SK-N-SH (cell line): Measurements from ENCODE around the gene ATIC. TPM values are rescaled to one million over a fixed set of nuclear protein-coding genes. Genes with fewer than 3 reads are reported as not detected.

Source experiments
- CTCF ChIA-PET: fragments of 300-600, 350-600 bp; formaldehyde crosslinking; extraction: SDS; loops from one replicate; lab custom pipeline; 2021; lab: Yijun Ruan, JAX
- POLR2A ChIA-PET: fragments of 350-600 bp; sonication (Branson Sonifier 250); formaldehyde crosslinking; extraction: SDS; loops from one replicate; lab custom pipeline; 2020; ENCODE audit warnings: antibody characterized with exemption, inconsistent platforms; lab: Yijun Ruan, JAX
- DNase-seq: peaks from one replicate; pipeline ENCODE4 v3.0.0; 2012
- H2AFZ ChIP-seq: fragments of 200-600 bp; sonication (generic); 2 replicates; pipeline ENCODE4 v1.8.1; 2016; ENCODE audit warnings: antibody characterized with exemption, mild to moderate bottlenecking, low read depth
- H3F3A ChIP-seq: fragments of 200-600 bp; sonication (generic); replicated peaks from 2 replicates; pipeline ENCODE3; 2016; ENCODE audit warnings: antibody characterized with exemption, mild to moderate bottlenecking; ENCODE audit not compliant: insufficient read depth
- H3K27ac ChIP-seq, 2 experiments: fragments of 200-500 bp in 1 of 2; fragments of 200-600 bp in 1 of 2; sonication (Bioruptor generic) in 1 of 2; sonication (generic), shearing (Covaris generic) in 1 of 2; 2 replicates each; pipeline versions ENCODE4 v1.5.1 to v1.6.1; 2014 to 2016; ENCODE audit warnings: low read depth in 2 of 2, inconsistent platforms in 1 of 2, low read length in 1 of 2, mild to moderate bottlenecking in 1 of 2, mixed read lengths in 1 of 2
- H3K27me3 ChIP-seq: fragments of 200-600 bp; sonication (generic), shearing (Covaris generic); 2 replicates; pipeline ENCODE4 v1.6.1; 2016; ENCODE audit warnings: mixed run types; ENCODE audit not compliant: insufficient read depth
- H3K36me3 ChIP-seq, 2 experiments: fragments of 200-500 bp in 1 of 2; fragments of 200-600 bp in 1 of 2; sonication (Bioruptor generic) in 1 of 2; sonication (generic) in 1 of 2; replicated peaks in 1 of 2; 2 replicates each; pipeline versions ENCODE3 to v1.5.1; 2014 to 2016; ENCODE audit warnings: low read length in 1 of 2, mild to moderate bottlenecking in 1 of 2; ENCODE audit not compliant: insufficient read depth in 2 of 2, control insufficient read depth in 1 of 2
- H3K4me1 ChIP-seq, 2 experiments: fragments of 200-500 bp in 1 of 2; fragments of 200-600 bp in 1 of 2; sonication (Bioruptor generic) in 1 of 2; sonication (generic), shearing (Covaris generic) in 1 of 2; 2 replicates each; pipeline versions ENCODE4 v1.5.1 to v1.6.1; 2014 to 2016; ENCODE audit warnings: low read depth in 1 of 2, low read length in 1 of 2, mixed run types in 1 of 2; ENCODE audit not compliant: insufficient read depth in 2 of 2, control insufficient read depth in 1 of 2
- H3K4me2 ChIP-seq: fragments of 200-600 bp; sonication (generic), shearing (Covaris generic); 2 replicates; pipeline ENCODE4 v1.6.1; 2017; ENCODE audit warnings: mixed run types
- H3K4me3 ChIP-seq, 2 experiments: fragments of 200-500 bp in 1 of 2; fragments of 200-600 bp in 1 of 2; sonication (Bioruptor generic) in 1 of 2; sonication (generic), shearing (Covaris generic) in 1 of 2; 2 replicates each; pipeline versions ENCODE4 v1.5.1 to v1.8.1; 2014 to 2016; ENCODE audit warnings: low read depth in 2 of 2, inconsistent platforms in 1 of 2, low read length in 1 of 2, mild to moderate bottlenecking in 1 of 2, mixed read lengths in 1 of 2, moderate library complexity in 1 of 2
- H3K79me2 ChIP-seq: fragments of 200-600 bp; sonication (generic); 2 replicates; pipeline ENCODE4 v1.8.1; 2017; ENCODE audit warnings: mild to moderate bottlenecking; ENCODE audit not compliant: insufficient read depth
- H3K9ac ChIP-seq: fragments of 200-600 bp; sonication (generic); 2 replicates; pipeline ENCODE4 v1.6.1; 2017; ENCODE audit warnings: mixed run types
- H3K9me2 ChIP-seq: fragments of 200-600 bp; sonication (generic); 2 replicates; pipeline ENCODE4 v1.6.1; 2017; ENCODE audit warnings: mixed run types
- H3K9me3 ChIP-seq: fragments of 200-600 bp; sonication (generic); 2 replicates; pipeline ENCODE4 v1.6.1; 2017; ENCODE audit warnings: mixed run types, mild to moderate bottlenecking, moderate library complexity
- H4K20me1 ChIP-seq: fragments of 200-600 bp; sonication (generic); 2 replicates; pipeline ENCODE4 v1.6.1; 2017; ENCODE audit warnings: mild to moderate bottlenecking, mixed run types; ENCODE audit not compliant: insufficient read depth
- CTCF ChIP-seq: fragments of 200-600 bp; sonication (generic); IDR thresholded peaks from 2 replicates; pipeline ENCODE4 v1.6.1; 2017; ENCODE audit warnings: antibody characterized with exemption, mild to moderate bottlenecking, moderate library complexity
- ELF1 ChIP-seq: IDR thresholded peaks from 2 replicates; pipeline ENCODE4 v1.4.0; 2012
- FOSL2 ChIP-seq: IDR thresholded peaks from 2 replicates; pipeline ENCODE4 v1.4.0; 2012; ENCODE audit warnings: low read depth, mild to moderate bottlenecking, moderate library complexity, borderline replicate concordance
- FOXJ3 ChIP-seq: sonication (generic); formaldehyde crosslinking; IDR thresholded peaks from 2 replicates; pipeline ENCODE4 v1.5.1; 2020; ENCODE audit warnings: mild to moderate bottlenecking, missing genetic modification reagents
- FOXM1 ChIP-seq: IDR thresholded peaks from 2 replicates; pipeline ENCODE4 v1.4.0; 2012; ENCODE audit warnings: low read depth, mild to moderate bottlenecking
- GABPA ChIP-seq: IDR thresholded peaks from 2 replicates; pipeline ENCODE4 v1.4.0; 2012; ENCODE audit warnings: low read depth, mild to moderate bottlenecking
- MXI1 ChIP-seq: IDR thresholded peaks from 2 replicates; pipeline ENCODE4 v1.6.1; 2012; ENCODE audit warnings: mild to moderate bottlenecking, low read depth, low read length, improper control_type of control experiment
- NRF1 ChIP-seq: IDR thresholded peaks from 2 replicates; pipeline ENCODE4 v1.6.1; 2012; ENCODE audit warnings: low read depth, mild to moderate bottlenecking, low read length
- RAD21 ChIP-seq: IDR thresholded peaks from 2 replicates; pipeline ENCODE4 v1.6.1; 2012; ENCODE audit warnings: mild to moderate bottlenecking, low read length
- RCOR1 ChIP-seq: fragments of 150-350 bp; IDR thresholded peaks from 2 replicates; pipeline ENCODE4 v1.6.1; 2017; ENCODE audit warnings: antibody characterized with exemption, low read length
- REST ChIP-seq: IDR thresholded peaks from 2 replicates; pipeline ENCODE4 v1.6.1; 2012; ENCODE audit warnings: mild to moderate bottlenecking, low read depth, low read length, moderate library complexity
- RXRA ChIP-seq: IDR thresholded peaks from 2 replicates; pipeline ENCODE4 v1.4.0; 2012; ENCODE audit warnings: low read depth, mild to moderate bottlenecking, borderline replicate concordance
- SIN3A ChIP-seq: IDR thresholded peaks from 2 replicates; pipeline ENCODE4 v1.6.1; 2012; ENCODE audit warnings: low read depth, mild to moderate bottlenecking, low read length, moderate library complexity, borderline replicate concordance
- SMC3 ChIP-seq: IDR thresholded peaks from 2 replicates; pipeline ENCODE4 v1.6.1; 2012; ENCODE audit warnings: low read depth, low read length, improper control_type of control experiment
- TAF1 ChIP-seq: IDR thresholded peaks from 2 replicates; pipeline ENCODE4 v1.6.1; 2012; ENCODE audit warnings: low read depth, mild to moderate bottlenecking, low read length, moderate library complexity, borderline replicate concordance
- TEAD4 ChIP-seq: IDR thresholded peaks from 2 replicates; pipeline ENCODE4 v1.4.0; 2012; ENCODE audit warnings: mild to moderate bottlenecking, borderline replicate concordance; ENCODE audit not compliant: insufficient read depth
- ZBTB33 ChIP-seq: IDR thresholded peaks from 2 replicates; pipeline ENCODE4 v1.4.0; 2012; ENCODE audit warnings: low read depth, borderline replicate concordance
- WGBS: methylation state at CpG from one replicate; pipeline ENCODE4 v1.1.6; 2017; ENCODE audit warnings: low lambda C conversion rate; 5-methylcytosine and 5-hydroxymethylcytosine counted together
- polyA plus RNA-seq, 3 experiments: library from polyadenylated mRNA; depleted of rRNA; stranded (reverse); fragments of >200 nt; gene quantifications; 2 replicates each; pipeline ENCODE4 v1.2.3, GENCODE V29; 2012
- TF ChIP-seq, protein P1 (sequence below): fragments of 150-350 bp; IDR thresholded peaks from 2 replicates; pipeline ENCODE4 v1.6.1; 2017; ENCODE audit warnings: antibody characterized with exemption, low read length, low read depth, borderline replicate concordance

Gene ATIC
- polyA plus RNA-seq, 1 of the 3 experiments (the other 2 are of a cell fraction): 108 TPM

- no peak overlapping the region for H2AFZ ChIP-seq
- H3K27me3 ChIP-seq: no peaks in the 10 kb centered on the region
- H3K27ac ChIP-seq: peak overlapping the region in 1 of 2 experiments; percentile 23; a peak in 1 of 4 replicates
- no peak for DNase-seq
- CTCF ChIA-PET: interaction anchor here (1.0 kb wide), 1 partner anchor 12 kb away, joined by 4 read pairs; no protein-coding TSS in a partner anchor
- H4K20me1 ChIP-seq: peaks cover 55% of the 10 kb centered on the region
- peaks cover 92% of the 10 kb centered on the region for H3F3A ChIP-seq
- H3K9ac ChIP-seq: no peak overlapping the region
- peaks cover 71 to 98% of the 10 kb centered on the region in 2 experiments for H3K36me3 ChIP-seq
- H3K4me3 ChIP-seq: no peak overlapping the region
- POLR2A ChIA-PET: no interaction called here
- no peaks in the 10 kb centered on the region for H3K9me2 ChIP-seq
- peaks cover 0 to 15% of the 10 kb centered on the region in 2 experiments; a peak in 1 of 4 replicates for H3K4me1 ChIP-seq
- no peak for TF ChIP-seq NRF1
- TF ChIP-seq FOXM1: no peak
- TF ChIP-seq MXI1: no peak
- no peak for TF ChIP-seq TAF1
- TF ChIP-seq SMC3: no peak
- no peak for TF ChIP-seq ELF1
- no peak for TF ChIP-seq FOSL2
- TF ChIP-seq FOXJ3 (CRISPR knock-in tag): no peak
- no peak for TF ChIP-seq RXRA
- TF ChIP-seq SIN3A: no peak
- no peak for TF ChIP-seq CTCF
- TF ChIP-seq REST: no peak
- no peak for TF ChIP-seq RAD21
- TF ChIP-seq RCOR1: no peak
- TF ChIP-seq, protein P1, sequence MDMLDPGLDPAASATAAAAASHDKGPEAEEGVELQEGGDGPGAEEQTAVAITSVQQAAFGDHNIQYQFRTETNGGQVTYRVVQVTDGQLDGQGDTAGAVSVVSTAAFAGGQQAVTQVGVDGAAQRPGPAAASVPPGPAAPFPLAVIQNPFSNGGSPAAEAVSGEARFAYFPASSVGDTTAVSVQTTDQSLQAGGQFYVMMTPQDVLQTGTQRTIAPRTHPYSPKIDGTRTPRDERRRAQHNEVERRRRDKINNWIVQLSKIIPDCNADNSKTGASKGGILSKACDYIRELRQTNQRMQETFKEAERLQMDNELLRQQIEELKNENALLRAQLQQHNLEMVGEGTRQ: no peak
- no peak for TF ChIP-seq GABPA
- TF ChIP-seq ZBTB33: no peak
- no peak for TF ChIP-seq TEAD4
- WGBS: 79% methylated on average over 5 of the region's 5 CpGs
- no peak overlapping the region for H3K4me2 ChIP-seq
- H3K79me2 ChIP-seq: peaks cover 77% of the 10 kb centered on the region
- H3K9me3 ChIP-seq: no peaks in the 10 kb centered on the region
These were observed 84.0 kb downstream of the ATIC start for GRCh38 chr2:215395687-215396460.
